CD4-positive, alpha-beta T cell (primary cell): ENCODE results near the gene SS18. TPM values are rescaled to one million over a fixed set of nuclear protein-coding genes. Genes with fewer than 3 reads are reported as not detected.
"Not testable (repeated sequence)": the region's sequence is repeated elsewhere in the genome, so short reads cannot be mapped to it uniquely, and the experiment has no call there.

Experiments used
- ATAC-seq: fragments of 200-7000 bp; cut with Tn5 transposase; one replicate; pipeline ENCODE4 v1.10.0; 2022; ENCODE audit warnings: mild to moderate bottlenecking; ENCODE audit not compliant: poor library complexity
- CTCF ChIA-PET: fragments of 350-600 bp; sonication (Branson Sonifier 250); formaldehyde crosslinking; loops from one replicate; lab custom pipeline; 2021; ENCODE audit warnings: antibody characterized with exemption, inconsistent platforms; lab: Charles Lee
- POLR2A ChIA-PET: fragments of 350-600 bp; sonication (Branson Sonifier 250); formaldehyde crosslinking; loops from one replicate; lab custom pipeline; 2021; ENCODE audit warnings: antibody characterized with exemption, inconsistent platforms; lab: Charles Lee
- DNase-seq, 14 experiments: peaks; one replicate each; pipeline ENCODE4 v3.0.0-alpha.2; 2013 to 2020; ENCODE audit warnings: mixed read lengths in 2 of 14
- H3K27ac ChIP-seq, 2 donors: one replicate each; pipeline versions ENCODE4 v1.5.1 to v1.7.0; 2013; ENCODE audit warnings: low read length in 2 of 2, low read depth in 1 of 2, mild to moderate bottlenecking in 1 of 2
- H3K27me3 ChIP-seq, 2 experiments: 1 replicate in 1 of 2; 2 replicates in 1 of 2; pipeline versions ENCODE4 v1.6.1 to v1.7.0; 2013; ENCODE audit warnings: low read length in 2 of 2, control low read depth in 1 of 2, mild to moderate bottlenecking in 1 of 2, moderate library complexity in 1 of 2; ENCODE audit not compliant: insufficient read depth in 2 of 2, control insufficient read depth in 1 of 2
- H3K36me3 ChIP-seq: one replicate; pipeline ENCODE4 v1.6.1; 2013; ENCODE audit warnings: low read length, control low read depth; ENCODE audit not compliant: insufficient read depth
- H3K4me1 ChIP-seq: one replicate; pipeline ENCODE4 v1.6.1; 2013; ENCODE audit warnings: low read length, control low read depth; ENCODE audit not compliant: insufficient read depth
- H3K4me3 ChIP-seq: one replicate; pipeline ENCODE4 v1.5.1; 2013; ENCODE audit warnings: mild to moderate bottlenecking, low read length, moderate library complexity
- H3K9me3 ChIP-seq, 2 experiments: 1 replicate in 1 of 2; 2 replicates in 1 of 2; pipeline versions ENCODE4 v1.6.1 to v1.7.0; 2013; ENCODE audit warnings: low read length in 2 of 2, mild to moderate bottlenecking in 2 of 2, control low read depth in 1 of 2, moderate library complexity in 1 of 2; ENCODE audit not compliant: control insufficient read depth in 1 of 2, insufficient read depth in 1 of 2
- H3K27ac Mint-ChIP-seq: one replicate; pipeline ENCODE4 v1.8.0; 2020; ENCODE audit warnings: mixed read lengths
- H3K27me3 Mint-ChIP-seq: one replicate; pipeline ENCODE4 v1.8.0; 2021; ENCODE audit warnings: mixed read lengths
- H3K36me3 Mint-ChIP-seq: one replicate; pipeline ENCODE4 v1.8.0; 2021; ENCODE audit warnings: low read depth, mixed read lengths
- H3K4me1 Mint-ChIP-seq: one replicate; pipeline ENCODE4 v1.8.0; 2021; ENCODE audit warnings: low read depth, mixed read lengths
- H3K4me3 Mint-ChIP-seq: one replicate; pipeline ENCODE4 v1.8.0; 2020; ENCODE audit warnings: mild to moderate bottlenecking, mixed read lengths
- H3K9me3 Mint-ChIP-seq: one replicate; pipeline ENCODE4 v1.8.0; 2020; ENCODE audit warnings: mixed read lengths
- intact Hi-C, 2 experiments: fragments of 100-400 bp; cut with DNase I in 1 of 2; cut with micrococcal nuclease in 1 of 2; formaldehyde crosslinking; loops; one replicate each; pipeline versions ENCODE4 v1.15.1 to v1.9.0; 2023 to 2025; cut with DNase I, micrococcal nuclease
- total RNA-seq, 174 experiments: library from RNA in 2 of 174; stranded (reverse) in 2 of 174; gene quantifications; one replicate each; pipeline ENCODE4 v1.2.3 and lab custom pipeline; 2021 to 2026
- TF ChIP-seq, protein P1 (sequence below): fragments of 200-600 bp; IDR thresholded peaks from one replicate; pipeline ENCODE4 v1.8.0; 2022; ENCODE audit warnings: antibody characterized with exemption, mild to moderate bottlenecking

The SS18 gene
- total RNA-seq, 2 experiments from 2014 or later = 40.4 to 41.7 TPM

- Mint-ChIP-seq H3K27ac (peak within 1 kb of the TSS; percentile 81), H3K4me1 (no peaks in the 10 kb centered on the region), H3K9me3 (no peaks in the 10 kb centered on the region), H3K27me3 (no peaks in the 10 kb centered on the region), H3K36me3 (no peaks in the 10 kb centered on the region), H3K4me3 (peak within 1 kb of the TSS; percentile 78)
- POLR2A ChIA-PET = interaction anchor here (2.7 kb wide), 1 partner anchor 44 kb away, joined by 8 read pairs; the partner anchor contains the start of gene SS18
- ATAC-seq (peak; percentile 86), DNase-seq (peak; percentile 15 to 82 (median 51))
- Histone ChIP-seq H3K27ac (peak within 1 kb of the TSS; percentile 24 to 50), H3K4me1 (no peaks in the 10 kb centered on the region), H3K36me3 (no peaks in the 10 kb centered on the region), H3K4me3 (peak within 1 kb of the TSS; percentile 53), H3K27me3 (no peaks in the 10 kb centered on the region), H3K9me3 (peaks cover 0 to 5% of the 10 kb centered on the region in 2 experiments)
- intact Hi-C loops = loop anchor here in 1 of 2 experiments (2.0 kb wide), 1 partner anchor 43 kb away; the partner anchor contains the start of gene SS18
- CTCF ChIA-PET = no interaction called here
- TF ChIP-seq, protein P1, sequence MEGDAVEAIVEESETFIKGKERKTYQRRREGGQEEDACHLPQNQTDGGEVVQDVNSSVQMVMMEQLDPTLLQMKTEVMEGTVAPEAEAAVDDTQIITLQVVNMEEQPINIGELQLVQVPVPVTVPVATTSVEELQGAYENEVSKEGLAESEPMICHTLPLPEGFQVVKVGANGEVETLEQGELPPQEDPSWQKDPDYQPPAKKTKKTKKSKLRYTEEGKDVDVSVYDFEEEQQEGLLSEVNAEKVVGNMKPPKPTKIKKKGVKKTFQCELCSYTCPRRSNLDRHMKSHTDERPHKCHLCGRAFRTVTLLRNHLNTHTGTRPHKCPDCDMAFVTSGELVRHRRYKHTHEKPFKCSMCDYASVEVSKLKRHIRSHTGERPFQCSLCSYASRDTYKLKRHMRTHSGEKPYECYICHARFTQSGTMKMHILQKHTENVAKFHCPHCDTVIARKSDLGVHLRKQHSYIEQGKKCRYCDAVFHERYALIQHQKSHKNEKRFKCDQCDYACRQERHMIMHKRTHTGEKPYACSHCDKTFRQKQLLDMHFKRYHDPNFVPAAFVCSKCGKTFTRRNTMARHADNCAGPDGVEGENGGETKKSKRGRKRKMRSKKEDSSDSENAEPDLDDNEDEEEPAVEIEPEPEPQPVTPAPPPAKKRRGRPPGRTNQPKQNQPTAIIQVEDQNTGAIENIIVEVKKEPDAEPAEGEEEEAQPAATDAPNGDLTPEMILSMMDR = no peak
These were observed 43.2 kb upstream of the SS18 start, which contains the start of gene PSMA8 for GRCh38 chr18:26133652-26134051. TSS of gene PSMA8 (plus strand) at chr18:26133869. CDS start at chr18:26133966, 97 bp downstream.

DNA sequence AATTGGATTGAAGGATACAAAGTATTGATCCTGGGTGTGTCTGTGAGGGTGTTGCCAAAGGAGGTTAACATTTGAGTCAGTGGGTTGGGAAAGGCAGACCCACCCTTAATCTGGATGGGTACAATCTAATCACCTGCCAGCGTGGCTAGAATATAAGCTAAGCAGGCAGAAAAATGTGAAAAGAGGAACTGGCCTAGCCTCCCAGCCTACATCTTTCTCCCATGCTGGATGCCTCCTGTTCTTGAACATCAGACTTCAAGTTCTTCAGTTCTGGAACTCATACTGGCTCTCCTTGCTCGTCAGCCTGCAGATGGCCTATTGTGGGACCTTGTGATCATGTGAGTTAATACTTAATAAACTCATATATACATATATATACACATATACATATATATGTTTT lies 37.8 kb upstream of the SS18 start:
- H3K9me3 Mint-ChIP-seq, DNase-seq, ATAC-seq, H3K9me3 ChIP-seq, H3K36me3 Mint-ChIP-seq, H3K27ac ChIP-seq, H3K36me3 ChIP-seq, POLR2A ChIA-PET, H3K4me3 ChIP-seq, H3K4me1 ChIP-seq, H3K27me3 ChIP-seq, H3K27me3 Mint-ChIP-seq, H3K4me3 Mint-ChIP-seq, CTCF ChIA-PET, H3K27ac Mint-ChIP-seq, H3K4me1 Mint-ChIP-seq: not testable (repeated sequence)
- intact Hi-C loops = loop anchor here in 1 of 2 experiments (10.0 kb wide), 1 partner anchor 203 kb away; no protein-coding TSS in a partner anchor

- Mint-ChIP-seq H3K4me1 (no peaks in the 10 kb centered on the region), H3K36me3 (no peaks in the 10 kb centered on the region), H3K27me3 (peaks cover 4% of the 10 kb centered on the region), H3K27ac (no peak overlapping the region), H3K4me3 (no peak overlapping the region), H3K9me3 (peaks cover 5% of the 10 kb centered on the region)
- Histone ChIP-seq H3K4me1 (no peaks in the 10 kb centered on the region), H3K27me3 (no peaks in the 10 kb centered on the region), H3K27ac (no peak overlapping the region), H3K9me3 (no peaks in the 10 kb centered on the region), H3K36me3 (no peaks in the 10 kb centered on the region), H3K4me3 (no peak overlapping the region)
- TF ChIP-seq, protein P1 = no peak
- ChIA-PET CTCF (no interaction called here), POLR2A (no interaction called here)
- intact Hi-C loops = loop anchor here in 1 of 2 experiments (10.0 kb wide), 1 partner anchor 203 kb away; no protein-coding TSS in a partner anchor
- DNase-seq (no peak), ATAC-seq (no peak)
These were observed 37.4 kb upstream of the SS18 start for GRCh38 chr18:26127786-26128185.

GRCh38 chr18:26121994-26122393 lies 31.6 kb upstream of the SS18 start:
- H3K9me3 ChIP-seq, H3K36me3 Mint-ChIP-seq, CTCF ChIA-PET, POLR2A ChIA-PET, H3K4me3 Mint-ChIP-seq, H3K27me3 ChIP-seq, H3K27me3 Mint-ChIP-seq, DNase-seq, H3K27ac Mint-ChIP-seq, H3K36me3 ChIP-seq, H3K4me1 ChIP-seq, H3K9me3 Mint-ChIP-seq, ATAC-seq, H3K4me3 ChIP-seq, H3K27ac ChIP-seq, H3K4me1 Mint-ChIP-seq: not testable (repeated sequence)
- intact Hi-C loops = loop anchor here in 1 of 2 experiments (10.0 kb wide), 1 partner anchor 197 kb away; no protein-coding TSS in a partner anchor
